Measurements from ENCODE around the gene NFU1. TPM values are rescaled to one million over a fixed set of nuclear protein-coding genes. Genes with fewer than 3 reads are reported as not detected.

NFU1 gene
- total RNA-seq, 2 experiments from 2014 or later: 15.4 to 30.5 TPM

DNA sequence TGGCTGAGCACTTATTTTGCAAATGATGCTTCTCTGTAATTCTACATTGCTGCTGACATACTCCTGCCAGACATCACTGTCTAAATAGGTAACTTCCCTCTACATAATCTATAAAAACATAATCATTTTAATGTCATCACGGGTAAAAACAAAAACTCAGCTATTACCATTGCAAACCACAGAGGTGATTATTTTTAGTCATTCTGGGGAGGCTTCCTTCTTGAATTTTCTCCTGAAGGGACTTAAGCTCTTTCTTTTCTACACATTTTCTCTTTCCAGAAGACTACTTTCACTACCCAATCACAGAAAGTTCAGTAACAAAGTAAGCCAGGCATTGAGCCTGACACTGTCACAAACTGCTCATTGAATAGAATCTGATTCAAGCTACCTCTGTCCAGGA lies 40.4 kb upstream of the NFU1 start:
- no peak overlapping the region for H2AFZ ChIP-seq (ENCODE audit: low read length)
- CTCF ChIA-PET (ENCODE audit: unreplicated experiment): no interaction called here
- no peaks in the 10 kb centered on the region for H3K9me2 ChIP-seq (ENCODE audit: insufficient read depth, low read length)
- no peak for DNase-seq (ENCODE audit: low spot score)
- no peaks in the 10 kb centered on the region for H3K79me2 ChIP-seq (ENCODE audit: insufficient read depth, low read depth, low read length)
- H4K20me1 ChIP-seq (ENCODE audit: insufficient read depth, low read length): no peaks in the 10 kb centered on the region
- POLR2A ChIA-PET: interaction anchor here (0.9 kb wide), 1 partner anchor 43 kb away, joined by 3 read pairs; no protein-coding TSS in a partner anchor
- H3K27ac ChIP-seq (ENCODE audit: low read depth, low read length, poor library complexity, severe bottlenecking): no peak overlapping the region
- H3K4me3 ChIP-seq (ENCODE audit: low read depth, low read length, poor library complexity, severe bottlenecking): no peak overlapping the region
- peaks cover 4% of the 10 kb centered on the region for H3K4me1 ChIP-seq (ENCODE audit: insufficient read depth, low read length, poor library complexity, severe bottlenecking)
- intact Hi-C loops (cut with micrococcal nuclease; ENCODE audit: unreplicated experiment): no loop called here
- H3K36me3 ChIP-seq (ENCODE audit: insufficient read depth, low read length): no peaks in the 10 kb centered on the region
- BruUV-seq (replicated peaks): no TSS peak
- H3K4me2 ChIP-seq (ENCODE audit: low read length): no peak overlapping the region
- H3K9me3 ChIP-seq (ENCODE audit: low read length): no peaks in the 10 kb centered on the region
- TF ChIP-seq EZH2phosphoT487 (IDR thresholded peaks at IDR 0.05; ENCODE audit: borderline replicate concordance, low read depth, low read length): no peak
- TF ChIP-seq, protein P1, sequence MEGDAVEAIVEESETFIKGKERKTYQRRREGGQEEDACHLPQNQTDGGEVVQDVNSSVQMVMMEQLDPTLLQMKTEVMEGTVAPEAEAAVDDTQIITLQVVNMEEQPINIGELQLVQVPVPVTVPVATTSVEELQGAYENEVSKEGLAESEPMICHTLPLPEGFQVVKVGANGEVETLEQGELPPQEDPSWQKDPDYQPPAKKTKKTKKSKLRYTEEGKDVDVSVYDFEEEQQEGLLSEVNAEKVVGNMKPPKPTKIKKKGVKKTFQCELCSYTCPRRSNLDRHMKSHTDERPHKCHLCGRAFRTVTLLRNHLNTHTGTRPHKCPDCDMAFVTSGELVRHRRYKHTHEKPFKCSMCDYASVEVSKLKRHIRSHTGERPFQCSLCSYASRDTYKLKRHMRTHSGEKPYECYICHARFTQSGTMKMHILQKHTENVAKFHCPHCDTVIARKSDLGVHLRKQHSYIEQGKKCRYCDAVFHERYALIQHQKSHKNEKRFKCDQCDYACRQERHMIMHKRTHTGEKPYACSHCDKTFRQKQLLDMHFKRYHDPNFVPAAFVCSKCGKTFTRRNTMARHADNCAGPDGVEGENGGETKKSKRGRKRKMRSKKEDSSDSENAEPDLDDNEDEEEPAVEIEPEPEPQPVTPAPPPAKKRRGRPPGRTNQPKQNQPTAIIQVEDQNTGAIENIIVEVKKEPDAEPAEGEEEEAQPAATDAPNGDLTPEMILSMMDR (conservative IDR thresholded peaks at IDR 0.05; ENCODE audit: low read length): no peak

DNA sequence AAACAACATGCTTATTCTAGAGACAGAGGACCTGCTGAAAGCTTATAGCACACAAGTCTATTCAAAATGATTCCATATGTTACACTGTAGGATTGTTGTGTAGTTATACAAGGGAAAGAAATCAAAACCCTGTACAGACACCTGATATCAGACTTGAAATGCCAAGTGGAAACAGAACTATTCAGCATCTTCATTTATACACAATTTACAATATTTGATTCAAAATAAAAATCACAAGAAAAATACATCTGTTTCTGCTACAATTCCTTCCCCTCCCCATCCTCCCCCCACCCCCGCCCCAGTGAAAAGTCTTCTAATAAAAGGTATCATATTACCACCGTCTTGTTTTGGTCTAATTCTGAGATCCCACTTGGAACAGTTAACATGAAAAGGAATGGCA lies 37.5 kb upstream of the NFU1 start:
- no peak overlapping the region for H2AFZ ChIP-seq (ENCODE audit: low read length)
- H3K9me2 ChIP-seq (ENCODE audit: insufficient read depth, low read length): no peaks in the 10 kb centered on the region
- ChIA-PET POLR2A (no interaction called here), CTCF (ENCODE audit: unreplicated experiment) (no interaction called here)
- no peaks in the 10 kb centered on the region for H3K9me3 ChIP-seq (ENCODE audit: low read length)
- intact Hi-C loops (cut with micrococcal nuclease; ENCODE audit: unreplicated experiment): no loop called here
- no peaks in the 10 kb centered on the region for H4K20me1 ChIP-seq (ENCODE audit: insufficient read depth, low read length)
- no peaks in the 10 kb centered on the region for H3K36me3 ChIP-seq (ENCODE audit: insufficient read depth, low read length)
- no peak for DNase-seq (ENCODE audit: low spot score)
- no peak overlapping the region for H3K4me2 ChIP-seq (ENCODE audit: low read length)
- no peak overlapping the region for H3K4me3 ChIP-seq (ENCODE audit: low read depth, low read length, poor library complexity, severe bottlenecking)
- H3K27ac ChIP-seq (ENCODE audit: low read depth, low read length, poor library complexity, severe bottlenecking): no peak overlapping the region
- H3K79me2 ChIP-seq (ENCODE audit: insufficient read depth, low read depth, low read length): no peaks in the 10 kb centered on the region
- no peaks in the 10 kb centered on the region for H3K4me1 ChIP-seq (ENCODE audit: insufficient read depth, low read length, poor library complexity, severe bottlenecking)
- no peak for TF ChIP-seq EZH2phosphoT487 (IDR thresholded peaks at IDR 0.05; ENCODE audit: borderline replicate concordance, low read depth, low read length)
- TF ChIP-seq, protein P1 (conservative IDR thresholded peaks at IDR 0.05; ENCODE audit: low read length): no peak
- no TSS peak for BruUV-seq (replicated peaks)

DNA sequence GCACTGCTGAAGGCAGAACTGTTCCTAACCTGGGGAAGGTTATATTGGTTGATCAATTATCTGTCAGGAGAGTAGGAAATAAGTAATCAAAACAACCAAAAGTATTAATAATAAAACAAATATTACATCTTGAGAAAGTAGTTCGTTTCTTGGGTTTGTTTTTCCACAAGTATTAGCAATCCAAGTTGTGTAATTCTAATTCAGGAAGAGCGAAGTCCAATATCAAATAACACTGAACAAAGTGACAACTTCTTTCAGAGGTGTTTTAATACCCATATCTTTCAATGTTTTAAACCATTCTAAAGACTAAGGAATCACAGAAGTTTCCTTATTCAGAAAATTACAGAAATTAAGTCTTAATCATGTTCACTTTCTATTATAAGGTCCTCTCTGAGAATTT lies 34.6 kb upstream of the NFU1 start:
- ChIA-PET POLR2A (interaction anchor here (0.6 to 1.1 kb wide), 2 partner anchors 16 to 82 kb away, joined by 3 to 6 read pairs; no protein-coding TSS in a partner anchor), CTCF (ENCODE audit: unreplicated experiment) (no interaction called here)
- intact Hi-C loops (cut with micrococcal nuclease; ENCODE audit: unreplicated experiment): no loop called here

More for the DNA sequence above, 34.6 kb upstream of the NFU1 start:
- no TSS peak for BruUV-seq (replicated peaks)
- Histone ChIP-seq H3K4me1 (ENCODE audit: insufficient read depth, low read length, poor library complexity, severe bottlenecking) (no peaks in the 10 kb centered on the region), H3K79me2 (ENCODE audit: insufficient read depth, low read depth, low read length) (no peaks in the 10 kb centered on the region), H3K9me3 (ENCODE audit: low read length) (no peaks in the 10 kb centered on the region), H3K4me3 (ENCODE audit: low read depth, low read length, poor library complexity, severe bottlenecking) (no peak overlapping the region), H3K27ac (ENCODE audit: low read depth, low read length, poor library complexity, severe bottlenecking) (no peak overlapping the region), H2AFZ (ENCODE audit: low read length) (no peak overlapping the region), H3K36me3 (ENCODE audit: insufficient read depth, low read length) (no peaks in the 10 kb centered on the region), H4K20me1 (ENCODE audit: insufficient read depth, low read length) (no peaks in the 10 kb centered on the region), H3K4me2 (ENCODE audit: low read length) (no peak overlapping the region), H3K9me2 (ENCODE audit: insufficient read depth, low read length) (no peaks in the 10 kb centered on the region)
- TF ChIP-seq, protein P1 (conservative IDR thresholded peaks at IDR 0.05; ENCODE audit: low read length): no peak
- DNase-seq (ENCODE audit: low spot score): no peak

Data from OCI-LY7 (cell line).